Endothelial cell of umbilical vein (primary cell): ENCODE measurements around the gene UGT2A2.

ENCODE experiments used
- JUN ChIP-seq: IDR thresholded peaks from 2 replicates; pipeline ENCODE4 v1.6.1; 2011; ENCODE audit warnings: borderline replicate concordance, low read depth; ENCODE audit not compliant: insufficient read length, insufficient read depth
- TF ChIP-seq, protein P1 (sequence below), 2 donors: IDR thresholded peaks; 1 replicate in 1 of 2; 2 replicates in 1 of 2; pipeline ENCODE4 v1.5.1; 2011; ENCODE audit warnings: low read length in 2 of 2, mild to moderate bottlenecking in 2 of 2, moderate library complexity in 2 of 2, control low read depth in 1 of 2, inconsistent platforms in 1 of 2, low read depth in 1 of 2; ENCODE audit not compliant: insufficient read depth in 1 of 2; ENCODE audit errors: extremely low read depth in 1 of 2

DNA sequence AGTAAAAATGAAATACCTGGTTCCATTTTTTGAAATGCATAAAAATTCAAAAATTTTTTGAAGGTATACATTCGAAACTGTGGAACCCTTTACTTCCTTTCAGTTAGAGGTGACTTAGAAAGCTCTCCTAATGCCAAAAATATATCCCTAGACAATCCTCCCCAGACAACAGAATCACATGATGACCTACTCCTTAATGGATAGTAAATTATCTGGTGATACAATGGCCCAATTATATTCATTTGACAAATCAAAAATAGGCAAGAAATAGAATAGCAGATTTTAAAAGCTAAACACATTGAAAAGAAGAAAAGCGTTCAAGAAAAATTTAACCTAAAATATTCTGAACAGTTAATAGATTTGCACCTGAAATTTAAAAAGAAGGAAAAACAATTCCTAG is 3.5 kb upstream of the UGT2A2 start:
- TF ChIP-seq JUN, result no peak
- TF ChIP-seq, protein P1, sequence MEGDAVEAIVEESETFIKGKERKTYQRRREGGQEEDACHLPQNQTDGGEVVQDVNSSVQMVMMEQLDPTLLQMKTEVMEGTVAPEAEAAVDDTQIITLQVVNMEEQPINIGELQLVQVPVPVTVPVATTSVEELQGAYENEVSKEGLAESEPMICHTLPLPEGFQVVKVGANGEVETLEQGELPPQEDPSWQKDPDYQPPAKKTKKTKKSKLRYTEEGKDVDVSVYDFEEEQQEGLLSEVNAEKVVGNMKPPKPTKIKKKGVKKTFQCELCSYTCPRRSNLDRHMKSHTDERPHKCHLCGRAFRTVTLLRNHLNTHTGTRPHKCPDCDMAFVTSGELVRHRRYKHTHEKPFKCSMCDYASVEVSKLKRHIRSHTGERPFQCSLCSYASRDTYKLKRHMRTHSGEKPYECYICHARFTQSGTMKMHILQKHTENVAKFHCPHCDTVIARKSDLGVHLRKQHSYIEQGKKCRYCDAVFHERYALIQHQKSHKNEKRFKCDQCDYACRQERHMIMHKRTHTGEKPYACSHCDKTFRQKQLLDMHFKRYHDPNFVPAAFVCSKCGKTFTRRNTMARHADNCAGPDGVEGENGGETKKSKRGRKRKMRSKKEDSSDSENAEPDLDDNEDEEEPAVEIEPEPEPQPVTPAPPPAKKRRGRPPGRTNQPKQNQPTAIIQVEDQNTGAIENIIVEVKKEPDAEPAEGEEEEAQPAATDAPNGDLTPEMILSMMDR (IDR thresholded peaks at IDR 0.05; ENCODE audit: extremely low read depth in 1 of 2, insufficient read depth in 1 of 2, low read depth in 1 of 2, low read length in 2 of 2), result no peak
